GM20431 (cell line): ENCODE measurements around the gene SNRK.
"Not testable (repeated sequence)": the region's sequence is repeated elsewhere in the genome, so short reads cannot be mapped to it uniquely, and the experiment has no call there.

ENCODE experiments used
- in situ Hi-C: fragments of 300-500 bp; cut with MseI, MboI; formaldehyde crosslinking; loops from one replicate; pipeline ENCODE4 v1.15.0; 2020; ENCODE audit warnings: low sequenced_read_pairs; ENCODE audit not compliant: unreplicated experiment

The SNRK gene

DNA sequence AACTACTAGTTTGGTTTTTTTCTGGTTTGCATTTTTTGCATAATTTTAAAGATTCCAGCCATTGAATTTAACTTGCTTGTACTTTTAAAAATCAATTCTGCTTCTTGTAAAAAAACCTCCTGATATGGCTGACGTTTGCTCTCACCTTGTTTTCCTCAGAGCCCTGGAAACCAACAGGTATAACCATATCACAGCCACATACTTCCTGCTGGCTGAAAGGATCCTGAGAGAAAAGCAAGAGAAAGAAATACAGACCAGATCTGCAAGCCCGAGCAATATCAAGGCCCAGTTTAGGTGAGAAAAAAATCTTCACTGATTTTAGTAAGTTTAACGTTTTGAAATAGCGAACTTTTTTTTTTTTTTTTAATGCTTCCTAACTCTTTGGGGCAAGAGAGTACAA is 56.8 kb downstream of the SNRK start:
- in situ Hi-C loops, result no loop called here

DNA sequence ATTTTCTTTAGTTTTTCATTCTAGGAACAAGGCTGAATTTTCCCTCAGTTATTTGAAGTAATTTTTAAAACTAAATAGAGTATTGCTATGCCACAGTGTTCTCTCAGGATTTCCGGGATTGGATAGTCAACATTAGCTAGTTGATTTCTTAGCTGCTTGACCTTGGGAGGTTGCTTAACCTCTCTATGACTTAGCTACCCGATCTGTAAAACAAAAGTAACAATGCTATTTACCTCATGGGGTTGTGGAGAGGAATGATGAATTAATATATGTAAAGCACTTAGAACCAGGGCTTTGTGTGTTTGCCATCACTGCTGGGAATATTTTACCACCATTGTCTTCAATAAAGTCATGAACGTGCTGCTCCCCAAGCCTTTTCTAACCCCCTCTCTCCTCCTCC is 57.5 kb downstream of the SNRK start:
- in situ Hi-C loops, result no loop called here

DNA sequence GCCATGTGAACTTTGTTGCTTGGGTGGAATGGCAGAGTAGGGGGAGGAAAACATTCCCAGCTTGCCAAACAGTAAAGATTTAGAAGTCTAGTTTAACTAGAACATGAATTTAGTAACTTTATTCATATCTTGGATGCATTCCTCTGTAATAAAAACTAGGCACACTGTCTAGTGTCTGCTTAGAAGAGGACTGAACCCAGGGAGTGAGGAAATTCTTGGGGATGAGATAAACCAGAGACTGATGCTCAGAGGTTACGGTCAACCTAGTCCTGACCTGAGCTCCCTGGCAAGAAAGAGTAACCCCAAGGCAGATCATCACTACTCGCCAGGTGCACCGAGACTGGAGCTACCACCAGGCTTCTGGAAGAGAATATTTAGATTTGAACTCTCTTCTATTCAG is 58.2 kb downstream of the SNRK start:
- in situ Hi-C loops, result no loop called here

DNA sequence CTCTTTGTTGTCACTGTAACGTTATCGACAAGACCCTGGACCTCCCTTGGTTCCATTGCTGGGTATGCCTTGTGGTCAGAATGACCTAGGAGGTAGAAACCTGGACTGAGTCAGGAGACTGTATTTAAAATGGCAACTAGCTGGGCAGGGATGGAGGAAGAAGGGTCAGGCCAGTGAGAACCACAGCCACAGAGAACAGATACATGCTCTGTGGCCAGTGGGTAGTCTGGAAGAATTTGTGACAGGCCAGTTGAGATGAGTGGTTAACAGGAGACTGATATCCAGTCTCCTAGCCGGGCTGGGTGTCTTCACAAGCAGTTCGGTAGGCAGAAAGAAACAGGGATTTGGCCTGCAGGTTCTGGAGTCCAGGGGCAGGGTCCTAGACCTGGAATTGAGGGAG is 58.9 kb downstream of the SNRK start:
- in situ Hi-C loops, result no loop called here

DNA sequence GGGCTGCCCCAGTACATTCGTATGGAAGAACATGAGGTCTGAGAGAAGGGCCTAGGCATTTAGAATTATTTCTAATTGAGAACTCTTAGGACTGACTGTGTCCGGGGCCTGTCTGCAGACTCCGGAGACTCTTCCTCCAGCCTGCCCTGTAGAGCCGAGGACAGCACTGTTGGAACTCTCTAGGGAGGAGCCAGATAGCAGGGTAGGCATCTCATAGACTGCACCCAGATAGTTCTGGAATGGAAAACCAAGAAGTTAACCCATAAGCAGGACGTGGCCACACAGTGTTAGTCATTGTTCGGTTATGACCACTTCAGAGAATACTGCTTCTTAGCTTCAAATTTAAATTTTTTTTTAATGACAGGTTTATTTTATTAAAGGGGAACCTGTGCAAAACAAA is 59.5 kb downstream of the SNRK start:
- in situ Hi-C loops, result no loop called here

DNA sequence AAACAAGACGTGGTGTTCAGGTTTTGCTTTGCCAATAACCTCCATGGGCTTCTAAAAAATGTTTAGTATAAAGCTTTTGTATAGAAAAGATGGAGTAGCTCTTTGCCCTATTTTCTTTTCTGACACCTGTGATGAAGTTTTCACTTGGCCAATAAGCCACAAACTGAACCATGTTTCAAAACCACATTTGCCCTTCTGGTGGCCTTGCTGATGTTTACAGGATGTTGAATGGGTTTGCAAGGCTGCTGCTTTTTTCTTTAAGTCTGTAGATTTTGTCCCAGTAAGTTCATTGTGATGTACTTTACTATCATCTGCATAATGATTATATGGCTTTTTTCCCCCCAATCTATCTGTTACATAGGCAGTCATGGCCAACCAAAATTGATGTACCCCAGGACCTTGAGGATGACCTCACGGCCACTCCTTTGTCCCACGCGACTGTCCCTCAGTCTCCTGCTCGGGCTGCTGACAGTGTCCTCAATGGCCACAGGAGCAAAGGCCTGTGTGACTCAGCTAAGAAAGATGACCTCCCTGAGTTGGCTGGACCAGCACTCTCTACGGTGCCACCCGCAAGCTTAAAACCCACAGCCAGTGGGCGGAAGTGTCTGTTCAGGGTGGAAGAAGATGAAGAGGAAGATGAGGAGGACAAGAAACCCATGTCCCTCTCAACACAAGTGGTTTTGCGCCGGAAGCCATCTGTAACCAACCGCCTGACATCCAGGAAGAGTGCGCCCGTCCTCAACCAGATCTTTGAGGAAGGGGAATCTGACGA is 60.8 kb downstream of the SNRK start:
- in situ Hi-C loops, result no loop called here

DNA sequence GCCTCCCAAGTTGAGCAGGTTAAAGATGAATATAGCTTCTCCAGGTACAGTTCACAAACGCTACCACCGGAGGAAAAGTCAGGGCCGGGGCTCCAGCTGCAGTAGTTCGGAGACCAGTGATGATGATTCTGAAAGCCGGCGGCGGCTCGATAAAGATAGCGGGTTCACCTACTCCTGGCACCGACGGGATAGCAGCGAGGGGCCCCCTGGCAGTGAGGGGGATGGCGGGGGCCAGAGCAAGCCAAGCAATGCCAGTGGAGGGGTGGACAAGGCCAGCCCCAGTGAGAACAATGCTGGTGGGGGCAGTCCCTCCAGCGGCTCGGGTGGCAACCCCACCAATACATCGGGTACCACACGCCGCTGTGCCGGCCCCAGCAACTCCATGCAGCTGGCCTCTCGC is 61.4 kb downstream of the SNRK start:
- in situ Hi-C loops, result no loop called here

DNA sequence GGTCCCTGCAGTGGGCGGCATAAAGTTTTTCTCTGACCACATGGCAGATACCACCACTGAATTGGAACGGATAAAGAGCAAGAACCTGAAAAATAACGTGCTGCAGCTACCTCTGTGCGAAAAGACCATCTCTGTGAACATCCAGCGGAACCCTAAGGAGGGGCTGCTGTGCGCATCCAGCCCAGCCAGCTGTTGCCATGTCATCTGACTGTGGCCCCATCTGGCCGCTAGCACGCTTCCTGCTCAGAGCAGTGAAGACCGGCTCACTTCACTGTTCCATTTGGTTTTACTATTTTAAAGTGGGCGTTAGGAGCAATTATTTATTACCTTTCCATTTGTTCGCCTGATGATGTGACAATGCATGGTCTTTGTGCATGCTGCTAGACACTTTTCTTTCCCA is 62.0 kb downstream of the SNRK start:
- in situ Hi-C loops, result no loop called here

DNA sequence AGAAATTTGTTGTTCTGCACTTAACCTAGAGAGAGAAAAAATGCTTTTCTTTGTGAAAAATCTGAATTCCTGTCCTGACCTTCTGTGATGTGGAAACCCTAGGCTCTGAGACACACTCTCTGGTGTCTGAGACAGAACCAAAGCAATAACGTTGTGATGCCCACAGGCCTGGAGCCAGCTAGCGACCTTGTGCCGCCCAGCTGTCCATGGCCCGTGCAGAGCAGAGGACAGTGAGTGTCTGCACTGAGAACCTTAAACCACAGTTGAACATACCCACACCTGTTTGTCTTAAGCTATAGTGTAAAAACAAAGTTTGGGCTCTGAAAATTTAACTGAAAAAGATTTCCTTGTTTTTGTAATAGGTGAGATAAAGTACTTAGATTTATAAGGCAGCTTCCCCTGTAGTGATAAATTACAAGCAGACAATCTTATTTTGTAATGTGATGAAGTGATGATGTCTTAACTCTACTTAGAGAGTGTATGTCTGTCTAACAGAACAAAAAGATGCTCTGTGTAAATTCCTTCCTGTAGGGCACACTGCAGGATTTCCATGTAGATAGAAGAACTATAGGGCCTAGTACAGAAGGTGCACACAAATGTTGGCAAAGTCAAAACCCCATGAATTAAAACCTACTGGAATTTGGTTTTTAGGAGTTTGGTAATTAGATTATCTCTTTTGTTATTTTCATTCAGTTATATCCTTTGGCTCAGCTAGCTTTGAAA is 62.7 kb downstream of the SNRK start:
- in situ Hi-C loops, result no loop called here

DNA sequence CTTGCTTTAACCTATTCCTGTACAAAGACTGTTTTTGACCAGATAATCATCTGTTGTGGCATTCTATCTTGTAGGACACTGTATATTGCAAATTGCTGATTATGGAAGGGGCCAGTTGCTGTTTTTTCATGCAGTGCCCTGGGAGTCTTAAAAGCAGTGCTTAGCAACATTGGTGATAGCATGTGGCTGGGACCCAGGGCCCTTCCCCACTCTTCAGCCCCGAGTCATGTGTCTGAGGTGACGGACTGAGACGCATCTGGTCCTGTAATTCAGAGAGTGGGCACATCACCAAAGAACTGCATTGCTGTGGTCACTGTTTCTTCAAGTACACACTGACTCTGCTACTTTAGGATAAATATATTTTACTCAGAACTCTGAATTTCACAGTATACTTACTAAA is 63.4 kb downstream of the SNRK start:
- in situ Hi-C loops, result no loop called here

DNA sequence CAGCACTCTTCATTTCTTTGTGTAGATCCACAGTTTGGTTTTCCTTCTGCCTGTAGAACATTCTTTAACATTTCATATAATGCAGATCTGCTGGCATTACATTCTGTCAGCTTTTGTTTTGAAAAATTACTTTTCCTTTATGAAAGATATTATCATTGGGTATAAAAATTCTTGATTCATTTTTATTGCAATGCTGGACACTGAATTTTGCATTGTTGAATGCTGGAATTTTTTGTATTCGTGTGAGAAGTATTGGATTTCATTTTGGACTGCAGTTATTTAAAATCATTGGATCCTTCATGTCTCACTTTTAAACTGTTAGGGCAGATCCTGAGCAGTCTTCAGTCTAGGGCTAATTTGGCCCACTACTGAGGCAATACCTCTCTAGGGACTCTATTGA is 67.1 kb downstream of the SNRK start:
- in situ Hi-C loops, result no loop called here

DNA sequence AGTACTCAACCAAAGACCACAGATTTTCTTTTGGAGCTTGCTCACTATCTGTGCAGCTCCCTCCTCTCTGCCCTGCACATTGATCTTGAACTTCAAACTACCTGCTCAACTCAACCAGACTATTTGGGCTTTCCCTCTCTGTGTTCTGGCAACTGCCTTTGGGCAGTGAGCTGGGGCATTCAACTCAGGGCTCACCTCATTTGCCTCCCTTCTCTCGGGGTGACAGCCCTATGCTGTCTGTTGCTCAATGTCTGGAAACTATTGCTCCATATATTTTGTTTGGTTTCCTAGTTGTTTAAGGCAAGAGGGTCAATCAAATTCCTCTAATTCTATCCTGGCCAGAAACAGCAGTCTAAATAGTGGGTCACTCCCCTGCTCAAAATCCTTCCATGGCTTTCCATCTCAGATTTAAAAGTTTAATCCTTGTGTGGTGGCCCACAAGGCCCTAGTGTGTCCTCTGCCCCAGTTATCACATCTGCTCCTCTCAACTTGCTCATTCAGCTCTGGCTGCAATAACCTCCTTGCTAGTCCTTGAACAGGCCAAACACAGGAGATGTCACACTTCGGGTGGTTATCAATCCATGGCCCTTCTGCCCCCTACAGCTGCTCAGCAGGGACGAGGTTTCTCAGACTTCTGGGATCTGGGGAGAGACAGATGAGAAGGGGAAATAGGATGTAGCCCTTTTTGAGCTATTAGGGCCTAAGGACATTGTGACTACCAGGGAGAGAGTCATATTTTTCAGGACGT is 67.8 kb downstream of the SNRK start:
- in situ Hi-C loops, result no loop called here

DNA sequence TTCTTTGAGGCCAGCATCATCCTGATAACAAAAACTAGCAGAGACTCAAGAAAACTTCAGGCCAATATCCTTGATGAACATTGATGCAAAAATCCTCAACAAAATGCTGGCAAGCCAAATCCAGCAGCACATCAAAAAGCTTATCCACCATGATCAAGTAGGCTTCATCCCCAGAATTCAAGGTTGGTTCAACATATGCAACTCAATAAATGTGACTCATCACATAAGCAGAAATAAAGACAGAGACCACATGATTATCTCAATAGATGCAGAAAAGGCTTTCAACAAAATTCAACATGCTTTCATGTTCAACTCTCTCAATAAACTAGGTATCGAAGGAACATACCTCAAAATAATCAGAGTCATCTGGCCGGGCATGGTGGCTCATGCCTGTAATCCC is 69.7 kb downstream of the SNRK start:
- in situ Hi-C loops, result not testable (repeated sequence)

DNA sequence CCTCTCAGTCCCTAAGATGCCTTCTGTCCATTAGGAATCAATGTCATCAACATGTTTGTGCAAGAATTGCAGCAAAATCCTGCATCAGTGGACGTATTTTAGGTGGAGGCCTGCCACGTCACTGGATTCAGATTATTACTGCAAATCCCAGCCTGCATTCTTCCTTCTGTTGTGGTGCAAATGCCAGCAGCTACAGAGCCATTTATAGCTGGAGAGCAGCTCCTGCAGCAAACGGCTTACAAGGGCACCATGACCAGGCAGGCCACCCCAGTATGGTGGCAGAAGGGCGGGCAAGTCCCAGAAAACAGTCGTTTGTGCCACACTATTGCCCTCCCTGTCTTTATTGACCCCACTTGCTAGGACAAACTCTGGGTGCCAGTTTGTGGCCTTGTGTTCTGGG is 74.7 kb downstream of the SNRK start:
- in situ Hi-C loops, result no loop called here

DNA sequence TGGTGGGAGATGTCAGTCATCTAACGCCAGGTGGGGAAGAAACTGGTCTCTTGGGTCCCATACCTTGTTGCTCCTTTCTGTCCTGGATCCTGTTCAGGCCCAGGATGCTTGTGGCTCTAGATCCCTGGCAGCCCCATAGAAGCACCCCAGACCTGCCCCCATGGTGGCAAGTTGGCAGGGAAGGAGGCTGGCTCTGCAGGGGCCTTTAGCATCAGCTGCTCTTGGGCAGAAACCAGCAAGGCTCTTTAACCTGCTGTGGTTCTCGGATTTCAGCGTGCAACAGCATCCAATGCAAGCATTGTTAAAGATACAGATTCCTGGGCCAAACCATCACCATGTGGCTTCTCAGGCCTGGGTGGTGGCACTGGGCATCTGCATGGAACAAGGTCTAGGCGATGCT is 75.8 kb downstream of the SNRK start:
- in situ Hi-C loops, result no loop called here

DNA sequence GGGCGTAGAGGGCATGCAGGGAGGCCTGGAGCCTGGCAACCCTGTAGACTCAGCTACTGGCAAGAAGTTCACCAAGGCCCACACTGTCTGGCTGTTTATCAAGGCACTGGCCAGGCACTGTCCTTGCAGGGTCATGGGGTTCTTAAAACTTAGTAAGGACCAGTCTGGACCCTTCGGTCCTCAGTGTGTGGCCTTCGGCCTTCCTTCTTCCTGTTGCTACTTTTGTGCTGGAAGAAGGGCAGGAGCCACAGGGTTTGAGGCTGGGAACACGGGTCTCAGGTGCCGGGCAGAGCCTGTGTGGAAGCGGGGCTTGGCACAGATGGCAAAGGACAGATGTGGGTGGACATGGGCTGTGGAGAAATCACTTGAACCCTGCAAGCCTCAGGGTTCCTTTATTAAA is 76.6 kb downstream of the SNRK start:
- in situ Hi-C loops, result no loop called here

DNA sequence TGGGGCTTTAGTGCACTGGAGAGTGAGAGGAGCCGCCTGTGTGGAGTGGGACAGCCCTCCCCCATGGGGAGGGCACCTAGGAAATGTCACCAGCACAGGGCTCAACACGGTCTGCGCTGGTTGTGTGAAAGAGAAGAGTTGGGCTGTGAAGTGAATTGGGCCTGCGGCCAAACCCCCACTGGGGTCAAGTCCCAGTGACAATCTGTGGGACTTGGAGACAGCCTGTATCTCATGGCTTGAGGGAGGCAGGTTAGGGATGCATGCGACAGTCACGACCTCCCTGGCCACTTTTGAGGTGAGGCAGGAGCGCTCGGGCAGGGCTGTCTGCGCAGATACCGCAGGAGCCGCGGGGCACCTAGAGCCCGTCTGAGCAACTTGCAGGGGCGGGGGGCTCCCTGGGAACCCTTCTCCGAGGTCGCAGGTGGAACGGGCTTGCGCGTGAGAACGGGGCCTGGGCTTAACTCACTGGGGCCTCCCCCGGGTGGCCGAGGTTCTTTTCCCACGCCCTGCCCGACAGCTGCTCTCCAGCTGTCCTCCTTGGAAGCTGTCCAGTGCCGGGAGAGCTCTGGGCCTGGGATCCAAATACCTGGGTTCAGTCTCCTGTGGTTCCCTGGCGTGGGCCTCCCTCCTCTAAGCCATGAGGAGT is 77.4 kb downstream of the SNRK start:
- in situ Hi-C loops, result no loop called here

DNA sequence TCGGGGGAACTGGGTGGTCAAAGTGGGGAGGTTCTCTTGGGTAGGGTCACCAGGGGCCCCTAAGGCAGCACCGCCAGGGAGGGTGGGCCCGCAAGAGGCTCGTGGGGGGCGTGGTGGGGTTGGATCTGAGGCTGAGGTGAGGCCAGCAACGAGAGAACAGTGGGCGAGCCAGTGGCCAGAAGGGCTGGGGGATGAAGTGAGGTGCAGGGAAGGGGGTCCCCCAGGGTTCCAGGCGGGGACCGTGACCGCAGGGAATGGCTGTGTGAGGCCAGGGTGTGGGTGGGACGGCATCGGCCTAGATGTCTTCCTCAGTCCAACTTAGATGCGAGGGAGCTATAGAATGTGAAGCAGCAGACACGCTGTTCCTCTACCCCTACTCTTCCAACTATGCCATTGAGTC is 78.2 kb downstream of the SNRK start:
- in situ Hi-C loops, result no loop called here

DNA sequence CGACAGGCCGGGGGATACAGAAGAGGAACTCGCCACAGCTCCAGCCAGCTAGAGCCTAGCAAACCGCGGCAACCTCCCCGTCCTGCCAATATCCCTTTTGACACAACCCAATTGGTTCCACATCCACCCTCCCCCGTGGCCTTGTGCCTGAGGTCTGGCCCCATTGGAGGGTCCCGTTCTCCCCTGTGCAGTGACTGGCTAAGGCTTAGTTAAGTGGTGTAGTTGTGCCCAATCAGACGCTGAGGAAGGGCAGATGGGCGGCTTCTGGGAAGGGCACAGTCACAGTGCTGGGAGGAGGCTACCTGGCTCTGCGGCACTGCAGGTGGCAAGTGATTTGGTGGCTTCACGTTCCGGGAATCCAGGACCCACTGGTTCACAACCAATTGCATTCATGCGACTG is 78.6 kb downstream of the SNRK start:
- in situ Hi-C loops, result no loop called here

DNA sequence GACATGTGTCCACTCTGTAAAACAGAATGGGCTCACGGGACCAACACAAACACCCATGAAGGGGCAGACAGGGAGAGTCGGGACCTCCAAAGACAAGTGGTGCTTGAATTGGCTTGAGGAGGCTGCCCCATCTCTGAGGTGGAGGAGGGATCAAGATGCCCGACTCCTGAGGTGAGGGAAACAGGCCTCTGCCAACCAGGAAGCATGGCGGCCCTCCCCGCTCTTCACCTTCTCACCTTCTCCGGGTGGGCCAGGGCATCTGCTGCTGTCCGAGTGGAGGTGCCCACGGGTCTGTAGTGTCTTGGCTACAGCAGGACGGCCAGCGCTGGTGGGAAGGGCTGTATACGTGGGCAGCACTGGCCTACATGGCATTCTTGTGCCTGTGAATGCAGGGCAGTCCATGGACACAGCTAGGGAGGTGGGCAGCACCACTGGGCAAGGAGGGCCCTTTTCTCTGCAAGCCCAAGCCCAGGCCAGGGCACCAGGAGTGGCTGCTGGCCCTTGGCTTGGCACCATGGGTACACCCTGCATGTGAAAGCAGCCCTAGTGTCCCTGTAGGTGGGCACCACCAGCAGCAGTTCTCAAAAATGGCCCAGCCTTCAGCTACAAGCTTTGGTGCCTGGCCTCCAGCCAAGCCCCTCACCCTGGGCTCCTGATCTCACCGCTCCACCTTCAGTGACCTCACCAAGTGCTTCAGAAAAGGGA is 79.4 kb downstream of the SNRK start:
- in situ Hi-C loops, result no loop called here
